Measurements from ENCODE around the gene ARHGAP11A. TPM values are rescaled to one million over a fixed set of nuclear protein-coding genes. Genes with fewer than 3 reads are reported as not detected.

Gene ARHGAP11A
- total and polyA plus RNA-seq, 4 experiments from 2014 or later: 2.5 to 8.8 (median 6.5) TPM

GRCh38 chr15:32669896-32670611, 54.8 kb downstream of the ARHGAP11A start:
- Histone ChIP-seq H3K4me1 (ENCODE audit: insufficient read depth, low read length) (no peaks in the 10 kb centered on the region), H3K36me3 (ENCODE audit: insufficient read depth, low read length) (no peaks in the 10 kb centered on the region), H3K27me3 (ENCODE audit: insufficient read depth, low read length) (no peaks in the 10 kb centered on the region), H3K27ac (ENCODE audit: low read depth, low read length) (no peak overlapping the region), H3K4me3 (ENCODE audit: low read length in 2 of 2) (no peak overlapping the region), H3K9me3 (ENCODE audit: control insufficient read depth in 1 of 2, low read length in 2 of 2) (no peaks in the 10 kb centered on the region)
- Mint-ChIP-seq H3K4me1 (no peaks in the 10 kb centered on the region), H3K36me3 (no peaks in the 10 kb centered on the region), H3K27me3 (no peaks in the 10 kb centered on the region), H3K4me3 (no peak overlapping the region), H3K9me3 (no peaks in the 10 kb centered on the region), H3K27ac (no peak overlapping the region)
- ChIA-PET POLR2A (ENCODE audit: partially characterized antibody) (no interaction called here), CTCF (ENCODE audit: partially characterized antibody) (interaction anchor here (1.2 to 2.8 kb wide), 2 partner anchors 8 to 19 kb away, joined by 3 to 14 read pairs; no protein-coding TSS in a partner anchor)
- no peak for DNase-seq
- intact Hi-C loops (cut with micrococcal nuclease): no loop called here

GRCh38 chr15:32670623-32671022, 55.3 kb downstream of the ARHGAP11A start:
- intact Hi-C loops (cut with micrococcal nuclease): no loop called here
- ChIA-PET CTCF (ENCODE audit: partially characterized antibody) (interaction anchor here (2.8 kb wide), 1 partner anchor 8 kb away, joined by 14 read pairs; no protein-coding TSS in a partner anchor), POLR2A (ENCODE audit: partially characterized antibody) (no interaction called here)
- H3K36me3 ChIP-seq (ENCODE audit: insufficient read depth, low read length): no peaks in the 10 kb centered on the region
- no peak overlapping the region for H3K4me3 ChIP-seq (ENCODE audit: low read length in 2 of 2)
- no peaks in the 10 kb centered on the region for H3K9me3 ChIP-seq (ENCODE audit: control insufficient read depth in 1 of 2, low read length in 2 of 2)
- Mint-ChIP-seq H3K36me3 (no peaks in the 10 kb centered on the region), H3K27me3 (no peaks in the 10 kb centered on the region), H3K9me3 (no peaks in the 10 kb centered on the region), H3K4me1 (no peaks in the 10 kb centered on the region), H3K4me3 (no peak overlapping the region), H3K27ac (no peak overlapping the region)
- no peak overlapping the region for H3K27ac ChIP-seq (ENCODE audit: low read depth, low read length)
- no peaks in the 10 kb centered on the region for H3K4me1 ChIP-seq (ENCODE audit: insufficient read depth, low read length)
- no peak for DNase-seq
- H3K27me3 ChIP-seq (ENCODE audit: insufficient read depth, low read length): no peaks in the 10 kb centered on the region

- H3K4me1 ChIP-seq (ENCODE audit: insufficient read depth, low read length): no peaks in the 10 kb centered on the region
- no peaks in the 10 kb centered on the region for H3K36me3 Mint-ChIP-seq
- no peaks in the 10 kb centered on the region for H3K36me3 ChIP-seq (ENCODE audit: insufficient read depth, low read length)
- intact Hi-C loops (cut with micrococcal nuclease): no loop called here
- POLR2A ChIA-PET (ENCODE audit: partially characterized antibody): no interaction called here
- no peaks in the 10 kb centered on the region for H3K27me3 Mint-ChIP-seq
- H3K9me3 ChIP-seq (ENCODE audit: control insufficient read depth in 1 of 2, low read length in 2 of 2): no peaks in the 10 kb centered on the region
- CTCF ChIA-PET (ENCODE audit: partially characterized antibody): interaction anchor here (2.8 kb wide), 1 partner anchor 9 kb away, joined by 14 read pairs; no protein-coding TSS in a partner anchor
- no peak overlapping the region for H3K27ac ChIP-seq (ENCODE audit: low read depth, low read length)
- DNase-seq: no peak
- H3K27ac Mint-ChIP-seq: no peak overlapping the region
- no peaks in the 10 kb centered on the region for H3K27me3 ChIP-seq (ENCODE audit: insufficient read depth, low read length)
- no peaks in the 10 kb centered on the region for H3K9me3 Mint-ChIP-seq
- no peak overlapping the region for H3K4me3 Mint-ChIP-seq
- H3K4me3 ChIP-seq (ENCODE audit: low read length in 2 of 2): no peak overlapping the region
- H3K4me1 Mint-ChIP-seq: no peaks in the 10 kb centered on the region
Measured at GRCh38 chr15:32671339-32672325, 56.3 kb downstream of the ARHGAP11A start.

- no peaks in the 10 kb centered on the region for H3K27me3 Mint-ChIP-seq
- no peaks in the 10 kb centered on the region for H3K9me3 ChIP-seq (ENCODE audit: control insufficient read depth in 1 of 2, low read length in 2 of 2)
- no peaks in the 10 kb centered on the region for H3K36me3 Mint-ChIP-seq
- POLR2A ChIA-PET (ENCODE audit: partially characterized antibody): no interaction called here
- no peaks in the 10 kb centered on the region for H3K36me3 ChIP-seq (ENCODE audit: insufficient read depth, low read length)
- H3K4me3 Mint-ChIP-seq: no peak overlapping the region
- H3K27ac Mint-ChIP-seq: no peak overlapping the region
- intact Hi-C loops (cut with micrococcal nuclease): no loop called here
- H3K4me1 ChIP-seq (ENCODE audit: insufficient read depth, low read length): no peaks in the 10 kb centered on the region
- H3K4me3 ChIP-seq (ENCODE audit: low read length in 2 of 2): no peak overlapping the region
- H3K9me3 Mint-ChIP-seq: no peaks in the 10 kb centered on the region
- no peak overlapping the region for H3K27ac ChIP-seq (ENCODE audit: low read depth, low read length)
- H3K4me1 Mint-ChIP-seq: no peaks in the 10 kb centered on the region
- H3K27me3 ChIP-seq (ENCODE audit: insufficient read depth, low read length): no peaks in the 10 kb centered on the region
- DNase-seq: no peak
- CTCF ChIA-PET (ENCODE audit: partially characterized antibody): interaction anchor here (0.9 to 1.4 kb wide), 2 partner anchors 10 to 12 kb away, joined by 3 to 8 read pairs; no protein-coding TSS in a partner anchor
Measured at GRCh38 chr15:32674681-32675080, 59.4 kb downstream of the ARHGAP11A start.

- Mint-ChIP-seq H3K36me3 (no peaks in the 10 kb centered on the region), H3K9me3 (no peaks in the 10 kb centered on the region), H3K27me3 (no peaks in the 10 kb centered on the region), H3K4me1 (no peaks in the 10 kb centered on the region), H3K4me3 (no peak overlapping the region), H3K27ac (no peak overlapping the region)
- H3K27me3 ChIP-seq (ENCODE audit: insufficient read depth, low read length): no peaks in the 10 kb centered on the region
- intact Hi-C loops (cut with micrococcal nuclease): no loop called here
- no peaks in the 10 kb centered on the region for H3K9me3 ChIP-seq (ENCODE audit: control insufficient read depth in 1 of 2, low read length in 2 of 2)
- no peak overlapping the region for H3K27ac ChIP-seq (ENCODE audit: low read depth, low read length)
- no peak for DNase-seq
- POLR2A ChIA-PET (ENCODE audit: partially characterized antibody): no interaction called here
- no peak overlapping the region for H3K4me3 ChIP-seq (ENCODE audit: low read length in 2 of 2)
- no peaks in the 10 kb centered on the region for H3K36me3 ChIP-seq (ENCODE audit: insufficient read depth, low read length)
- CTCF ChIA-PET (ENCODE audit: partially characterized antibody): interaction anchor here (0.9 to 1.4 kb wide), 2 partner anchors 11 to 13 kb away, joined by 3 to 8 read pairs; no protein-coding TSS in a partner anchor
- H3K4me1 ChIP-seq (ENCODE audit: insufficient read depth, low read length): no peaks in the 10 kb centered on the region
Measured at GRCh38 chr15:32675466-32675865, 60.2 kb downstream of the ARHGAP11A start.

GRCh38 chr15:32676169-32676568, 60.9 kb downstream of the ARHGAP11A start:
- H3K36me3 Mint-ChIP-seq: no peaks in the 10 kb centered on the region
- intact Hi-C loops (cut with micrococcal nuclease): no loop called here
- Histone ChIP-seq H3K27ac (ENCODE audit: low read depth, low read length) (no peak overlapping the region), H3K4me1 (ENCODE audit: insufficient read depth, low read length) (no peaks in the 10 kb centered on the region), H3K27me3 (ENCODE audit: insufficient read depth, low read length) (no peaks in the 10 kb centered on the region), H3K4me3 (ENCODE audit: low read length in 2 of 2) (no peak overlapping the region), H3K36me3 (ENCODE audit: insufficient read depth, low read length) (no peaks in the 10 kb centered on the region), H3K9me3 (ENCODE audit: control insufficient read depth in 1 of 2, low read length in 2 of 2) (no peaks in the 10 kb centered on the region)
- no peaks in the 10 kb centered on the region for H3K9me3 Mint-ChIP-seq
- POLR2A ChIA-PET (ENCODE audit: partially characterized antibody): no interaction called here
- CTCF ChIA-PET (ENCODE audit: partially characterized antibody): interaction anchor here (0.7 to 1.1 kb wide), 2 partner anchors 14 to 1025 kb away, joined by 3 to 4 read pairs; no protein-coding TSS in a partner anchor
- no peak overlapping the region for H3K27ac Mint-ChIP-seq
- no peak overlapping the region for H3K4me3 Mint-ChIP-seq
- DNase-seq: no peak
- H3K4me1 Mint-ChIP-seq: no peaks in the 10 kb centered on the region
- no peaks in the 10 kb centered on the region for H3K27me3 Mint-ChIP-seq

GRCh38 chr15:32677238-32677750, 62.0 kb downstream of the ARHGAP11A start:
- Histone ChIP-seq H3K36me3 (ENCODE audit: insufficient read depth, low read length) (no peaks in the 10 kb centered on the region), H3K27me3 (ENCODE audit: insufficient read depth, low read length) (no peaks in the 10 kb centered on the region), H3K4me1 (ENCODE audit: insufficient read depth, low read length) (no peaks in the 10 kb centered on the region), H3K4me3 (ENCODE audit: low read length in 2 of 2) (no peak overlapping the region), H3K9me3 (ENCODE audit: control insufficient read depth in 1 of 2, low read length in 2 of 2) (no peaks in the 10 kb centered on the region), H3K27ac (ENCODE audit: low read depth, low read length) (no peak overlapping the region)
- H3K27me3 Mint-ChIP-seq: no peaks in the 10 kb centered on the region
- H3K4me1 Mint-ChIP-seq: no peaks in the 10 kb centered on the region
- CTCF ChIA-PET (ENCODE audit: partially characterized antibody): no interaction called here
- H3K4me3 Mint-ChIP-seq: no peak overlapping the region
- H3K27ac Mint-ChIP-seq: no peak overlapping the region
- DNase-seq: no peak
- intact Hi-C loops (cut with micrococcal nuclease): no loop called here
- H3K36me3 Mint-ChIP-seq: no peaks in the 10 kb centered on the region
- no peaks in the 10 kb centered on the region for H3K9me3 Mint-ChIP-seq
- POLR2A ChIA-PET (ENCODE audit: partially characterized antibody): no interaction called here
